ENCODE measurements around the gene NUDCD3. TPM values are rescaled to one million over a fixed set of nuclear protein-coding genes. Genes with fewer than 3 reads are reported as not detected.
"Not testable (repeated sequence)": the region's sequence is repeated elsewhere in the genome, so short reads cannot be mapped to it uniquely, and the experiment has no call there.

The NUDCD3 gene
- polyA plus RNA-seq, 1 experiment: 61.4 TPM

GRCh38 chr7:44508328-44509030 is 18.0 kb upstream of the NUDCD3 start:
- DNase-seq (ENCODE audit: low read depth, low spot score): no peak
- peaks cover 24% of the 10 kb centered on the region for H3K27me3 ChIP-seq (ENCODE audit: control insufficient read depth, insufficient read depth, low read length)
- H3K9me3 ChIP-seq (ENCODE audit: control insufficient read depth, insufficient read depth, low read length): no peaks in the 10 kb centered on the region
- ChIA-PET POLR2A (no interaction called here), CTCF (interaction anchor here (1.2 kb wide), 1 partner anchor 268 kb away, joined by 3 read pairs; no protein-coding TSS in a partner anchor)
- H3K4me3 ChIP-seq (ENCODE audit: low read depth, low read length): no peak overlapping the region
- H3K27ac ChIP-seq (ENCODE audit: low read depth, low read length): no peak overlapping the region
- no peak for TF ChIP-seq CTCF (IDR thresholded peaks at IDR 0.05; ENCODE audit: low read depth, low read length)

GRCh38 chr7:44506592-44507288 is 16.3 kb upstream of the NUDCD3 start:
- H3K27ac ChIP-seq (ENCODE audit: low read depth, low read length); H3K4me3 ChIP-seq (ENCODE audit: low read depth, low read length); CTCF ChIA-PET; H3K9me3 ChIP-seq (ENCODE audit: control insufficient read depth, insufficient read depth, low read length); POLR2A ChIA-PET; DNase-seq (ENCODE audit: low read depth, low spot score): not testable (repeated sequence)
- H3K27me3 ChIP-seq (ENCODE audit: control insufficient read depth, insufficient read depth, low read length): peaks cover 18% of the 10 kb centered on the region

GRCh38 chr7:44505595-44505994 is 15.1 kb upstream of the NUDCD3 start:
- no peak for DNase-seq (ENCODE audit: low read depth, low spot score)
- TF ChIP-seq CTCF (IDR thresholded peaks at IDR 0.05; ENCODE audit: low read depth, low read length): no peak
- CTCF ChIA-PET: no interaction called here
- Histone ChIP-seq H3K9me3 (ENCODE audit: control insufficient read depth, insufficient read depth, low read length) (no peaks in the 10 kb centered on the region), H3K27ac (ENCODE audit: low read depth, low read length) (no peak overlapping the region), H3K27me3 (ENCODE audit: control insufficient read depth, insufficient read depth, low read length) (peaks cover 18% of the 10 kb centered on the region), H3K4me3 (ENCODE audit: low read depth, low read length) (no peak overlapping the region)
- POLR2A ChIA-PET: interaction anchor here (0.6 kb wide), 1 partner anchor 39 kb away, joined by 4 read pairs; no protein-coding TSS in a partner anchor

GRCh38 chr7:44498230-44498954 is 7.9 kb upstream of the NUDCD3 start:
- ChIA-PET CTCF (interaction anchor here (1.1 kb wide), 1 partner anchor 258 kb away, joined by 3 read pairs; no protein-coding TSS in a partner anchor), POLR2A (no interaction called here)
- DNase-seq (ENCODE audit: low read depth, low spot score): no peak
- Histone ChIP-seq H3K9me3 (ENCODE audit: control insufficient read depth, insufficient read depth, low read length) (no peaks in the 10 kb centered on the region), H3K27me3 (ENCODE audit: control insufficient read depth, insufficient read depth, low read length) (peaks cover 9% of the 10 kb centered on the region), H3K27ac (ENCODE audit: low read depth, low read length) (no peak overlapping the region), H3K4me3 (ENCODE audit: low read depth, low read length) (no peak overlapping the region)
- no peak for TF ChIP-seq CTCF (IDR thresholded peaks at IDR 0.05; ENCODE audit: low read depth, low read length)

- DNase-seq (ENCODE audit: low read depth, low spot score): no peak
- CTCF ChIA-PET: interaction anchor here (1.1 kb wide), 1 partner anchor 257 kb away, joined by 3 read pairs; no protein-coding TSS in a partner anchor
- POLR2A ChIA-PET: no interaction called here
- Histone ChIP-seq H3K27me3 (ENCODE audit: control insufficient read depth, insufficient read depth, low read length) (peaks cover 9% of the 10 kb centered on the region), H3K4me3 (ENCODE audit: low read depth, low read length) (no peak overlapping the region), H3K27ac (ENCODE audit: low read depth, low read length) (no peak overlapping the region), H3K9me3 (ENCODE audit: control insufficient read depth, insufficient read depth, low read length) (no peaks in the 10 kb centered on the region)
- no peak for TF ChIP-seq CTCF (IDR thresholded peaks at IDR 0.05; ENCODE audit: low read depth, low read length)
Measured at GRCh38 chr7:44497155-44498027, 6.9 kb upstream of the NUDCD3 start.

Measured in AG04450 (cell line).